Effector CD4-positive, alpha-beta T cell (primary cell): ENCODE measurements around the gene PLG. TPM values are rescaled to one million over a fixed set of nuclear protein-coding genes. Genes with fewer than 3 reads are reported as not detected.
"Not testable (repeated sequence)": the region's sequence is repeated elsewhere in the genome, so short reads cannot be mapped to it uniquely, and the experiment has no call there.

Source experiments
- DNase-seq: peaks from one replicate; pipeline ENCODE4 v3.0.0-alpha.2; 2020
- total RNA-seq: gene quantifications from one replicate; lab custom pipeline; 2026; lab: John Stamatoyannopoulos, UW

The PLG gene
- not detected for total RNA-seq

DNA sequence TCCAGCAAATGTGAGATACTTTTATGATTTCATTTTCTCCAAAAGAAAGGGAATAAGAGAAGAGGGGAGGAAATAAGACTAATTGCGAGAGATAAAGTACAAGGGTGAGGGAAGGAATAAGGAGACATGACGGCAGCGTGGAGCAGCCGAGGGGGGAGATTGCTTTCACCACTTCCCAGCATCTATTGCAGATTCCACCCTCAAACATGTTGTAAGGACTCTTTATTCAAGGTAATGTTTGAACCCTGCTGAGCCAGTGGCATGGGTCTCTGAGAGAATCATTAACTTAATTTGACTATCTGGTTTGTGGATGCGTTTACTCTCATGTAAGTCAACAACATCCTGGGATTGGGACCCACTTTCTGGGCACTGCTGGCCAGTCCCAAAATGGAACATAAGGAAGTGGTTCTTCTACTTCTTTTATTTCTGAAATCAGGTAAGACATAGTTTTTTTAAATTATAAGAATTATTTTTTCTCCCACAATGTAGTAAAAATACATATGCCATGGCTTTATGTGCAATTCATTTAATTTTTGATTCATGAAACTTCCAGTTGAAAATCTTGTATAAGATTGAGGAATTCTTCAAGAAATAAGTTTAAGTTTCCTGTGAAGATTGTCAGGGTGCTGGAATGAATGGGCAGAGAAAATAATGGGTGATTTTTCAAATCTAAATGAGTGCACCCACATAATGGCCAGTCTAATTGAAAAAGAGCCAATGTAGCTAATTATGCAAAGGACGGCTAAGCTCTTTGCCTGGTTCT, at the start of gene PLG:
Gene PLG (plus strand): TSS at position 327 of the 763 bp plus-strand sequence. CDS start 61 bp downstream, at position 388.
- DNase-seq = not testable (repeated sequence)

DNA sequence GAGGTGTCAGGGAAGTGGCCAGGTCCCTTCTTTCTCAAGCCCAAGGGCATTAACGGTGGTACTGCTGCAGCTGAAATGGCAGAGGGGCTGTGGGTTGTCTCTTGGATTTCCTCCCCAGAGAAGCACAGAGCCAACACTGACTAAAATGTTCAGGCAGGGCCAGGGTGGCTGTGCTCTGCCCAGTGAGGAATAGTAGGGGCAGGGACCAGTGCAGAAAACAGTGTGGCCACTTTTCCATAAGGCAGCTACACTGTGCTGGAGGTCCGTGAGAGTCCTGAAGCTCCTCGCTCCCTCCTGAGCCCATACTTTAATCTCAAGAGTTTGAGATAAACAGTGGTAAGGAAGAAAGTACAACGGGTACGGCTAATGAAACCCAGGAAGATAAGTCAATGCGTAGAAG, 42.5 kb upstream of the PLG start:
- no peak for DNase-seq

DNA sequence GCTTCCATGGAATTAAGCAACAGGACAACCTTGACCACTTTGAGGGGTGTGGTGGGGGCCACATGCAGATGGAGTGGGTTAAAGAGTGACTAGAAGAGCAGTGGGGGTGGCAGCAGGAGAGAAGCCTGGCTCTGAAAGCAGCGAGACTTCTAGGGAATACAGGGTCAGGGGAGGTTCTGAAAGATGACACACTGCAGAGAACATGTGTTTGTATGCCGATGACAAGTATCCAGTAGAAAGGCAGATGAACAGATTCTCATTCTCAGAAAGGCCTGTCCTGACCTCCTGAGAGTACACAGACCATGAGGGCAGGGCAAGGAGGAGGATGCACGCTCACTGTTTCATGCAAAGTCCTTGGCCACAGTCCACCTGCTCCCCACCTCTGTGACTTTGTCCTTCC, 40.8 kb upstream of the PLG start:
- DNase-seq = no peak

DNA sequence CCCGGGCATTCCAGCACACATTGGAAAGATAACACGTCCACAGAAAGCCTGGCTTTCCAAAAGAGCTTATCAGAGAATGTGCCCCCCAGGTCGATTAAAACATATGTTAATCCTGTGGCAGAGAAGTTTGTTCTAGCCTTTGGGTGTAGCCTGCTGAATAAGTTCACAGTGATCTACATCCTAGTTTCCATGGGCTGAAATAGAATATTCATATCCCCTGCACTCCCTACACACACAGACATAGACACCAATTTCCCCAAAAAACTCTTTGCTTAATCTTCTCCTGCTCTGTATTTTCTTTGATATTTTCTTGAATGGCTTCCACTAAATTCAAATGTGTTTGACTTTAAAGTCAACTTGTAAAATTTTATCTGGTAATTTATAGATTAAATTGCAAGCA, 39.6 kb upstream of the PLG start:
- DNase-seq = no peak

DNA sequence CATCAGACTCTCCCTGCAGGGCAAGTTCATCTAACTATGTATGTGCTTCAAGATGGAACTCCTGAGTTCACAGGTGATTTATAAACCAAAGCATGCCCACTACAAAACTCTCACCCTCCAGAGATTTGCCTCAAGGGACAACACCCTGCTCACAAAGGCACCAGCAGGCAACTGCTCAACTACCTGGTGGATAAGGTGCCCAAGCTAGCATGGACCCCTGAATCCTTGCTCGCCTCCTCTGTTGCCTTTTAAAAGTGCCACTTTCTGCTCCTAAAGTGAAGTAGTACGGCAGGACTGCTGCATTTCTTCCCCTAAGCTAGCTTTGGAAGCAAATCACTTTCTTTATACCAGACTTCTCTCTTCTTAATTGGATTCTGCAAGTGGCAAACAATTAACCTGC, 39.2 kb upstream of the PLG start:
- no peak for DNase-seq

DNA sequence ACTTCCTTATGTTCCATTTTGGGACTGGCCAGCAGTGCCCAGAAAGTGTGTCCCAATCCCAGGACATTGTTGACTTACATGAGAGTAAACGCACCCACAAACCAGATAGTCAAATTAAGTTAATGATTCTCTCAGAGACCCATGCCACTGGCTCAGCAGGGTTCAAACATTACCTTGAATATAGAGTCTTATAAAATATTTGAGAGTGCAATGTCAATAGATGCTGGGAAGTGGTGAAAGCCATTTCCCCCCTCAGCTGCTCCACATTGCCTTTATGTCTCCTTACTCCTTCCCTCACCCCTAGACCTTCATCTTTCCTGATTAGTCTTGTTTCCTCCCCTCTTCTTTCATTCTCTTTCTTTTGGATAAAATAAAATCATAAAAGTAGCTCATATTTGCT, 37.8 kb upstream of the PLG start, which contains the start of gene LPA:
Gene LPA (minus strand): TSS at position 78 of the 400 bp plus-strand sequence. CDS start 61 bp downstream, at position 17.
- not testable (repeated sequence) for DNase-seq

DNA sequence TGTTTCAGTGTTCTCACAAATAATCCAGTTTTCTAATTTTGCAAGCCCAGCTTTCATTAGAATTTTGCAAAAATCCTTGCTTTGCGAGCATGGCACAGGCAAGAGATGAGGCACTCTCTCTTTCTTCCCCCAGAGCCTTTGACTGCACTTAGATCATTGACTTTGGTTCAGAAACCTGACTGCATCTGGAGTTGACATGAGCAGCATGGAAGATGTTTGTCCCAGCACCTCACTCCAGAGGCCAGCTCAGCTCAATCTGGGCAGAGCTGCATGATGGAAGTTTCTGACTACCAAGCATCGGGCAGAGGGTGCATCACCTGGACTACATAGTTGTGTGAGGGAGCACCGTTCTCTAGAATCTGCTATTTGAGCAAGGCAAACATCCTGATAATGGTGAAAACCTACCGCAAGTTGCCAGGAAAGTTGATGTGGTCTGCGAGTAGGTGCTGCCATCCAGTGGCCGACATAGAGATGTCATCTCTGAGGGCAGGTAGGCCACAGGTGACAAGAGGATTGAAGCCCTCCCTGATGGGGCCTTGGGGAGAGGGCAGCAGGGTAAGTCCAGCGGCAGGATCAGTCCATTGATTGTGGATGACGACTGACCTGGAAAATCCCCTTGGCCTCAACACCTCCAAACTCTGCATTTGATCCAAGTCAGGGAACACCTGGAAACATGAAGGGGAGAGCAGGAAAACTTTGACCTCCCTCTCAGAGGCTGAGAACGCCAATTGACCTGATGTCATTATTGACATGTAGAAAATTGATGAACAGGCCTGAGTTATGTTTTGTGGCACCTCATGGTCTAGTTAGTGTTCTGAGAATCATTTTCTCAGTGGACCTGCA, 34.2 kb upstream of the PLG start:
- peak; percentile 12 for DNase-seq

DNA sequence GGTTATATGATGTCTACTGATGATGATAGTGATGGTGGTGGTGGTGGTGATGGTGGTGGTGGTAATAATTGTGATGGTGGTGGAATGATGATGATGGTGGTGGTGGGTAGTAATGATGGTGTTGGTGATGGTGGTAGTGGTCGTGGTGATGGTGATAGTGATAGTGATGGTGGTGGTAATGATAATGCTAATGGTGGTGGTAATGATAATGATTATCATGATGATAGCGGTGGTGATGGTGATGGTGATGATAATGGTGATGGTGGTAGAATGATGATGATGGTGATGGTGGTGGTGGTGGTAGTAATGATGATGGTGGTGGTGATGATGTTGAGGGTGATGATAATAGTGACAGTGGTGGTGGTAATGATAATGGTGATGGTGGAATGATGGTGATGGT, 33.5 kb upstream of the PLG start:
- no peak for DNase-seq

DNA sequence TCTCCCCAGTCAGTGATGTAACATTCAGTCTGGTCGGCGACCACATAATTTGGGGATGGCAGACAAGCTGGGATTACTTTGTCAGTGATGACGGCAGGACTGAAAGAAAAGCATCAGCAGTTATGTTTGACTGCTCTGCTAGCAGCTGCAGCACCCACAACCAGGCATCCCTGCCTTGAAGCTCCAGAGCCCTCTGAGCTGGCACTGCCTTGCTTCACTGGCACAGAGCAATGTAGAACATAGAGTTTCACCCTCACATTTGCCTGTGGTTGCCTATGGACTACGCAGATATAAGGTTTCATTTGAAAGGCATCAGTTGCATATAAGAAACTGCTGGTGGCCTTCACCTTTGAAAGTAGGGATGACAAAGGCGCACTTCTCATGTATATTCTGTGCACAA, 25.6 kb upstream of the PLG start:
- not testable (repeated sequence) for DNase-seq

DNA sequence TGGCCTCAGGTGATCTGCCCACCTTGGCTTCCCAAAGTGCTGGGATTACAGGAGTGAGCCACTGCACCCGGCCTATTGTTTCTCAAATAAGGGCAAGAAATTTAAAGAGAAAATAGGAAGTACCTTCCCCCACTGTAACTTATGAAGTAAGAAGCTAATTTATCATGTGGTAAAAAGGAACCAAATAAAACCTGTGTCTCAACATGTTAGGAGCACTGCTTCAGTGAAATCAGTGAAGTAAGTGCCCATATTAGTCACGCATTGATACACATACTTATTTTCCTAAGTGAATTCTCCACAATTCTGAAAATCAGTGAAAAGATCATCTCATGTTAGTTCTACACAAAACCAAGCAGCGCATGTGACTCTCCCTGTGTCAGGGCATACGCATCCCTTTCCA, 23.8 kb upstream of the PLG start:
- no peak for DNase-seq

DNA sequence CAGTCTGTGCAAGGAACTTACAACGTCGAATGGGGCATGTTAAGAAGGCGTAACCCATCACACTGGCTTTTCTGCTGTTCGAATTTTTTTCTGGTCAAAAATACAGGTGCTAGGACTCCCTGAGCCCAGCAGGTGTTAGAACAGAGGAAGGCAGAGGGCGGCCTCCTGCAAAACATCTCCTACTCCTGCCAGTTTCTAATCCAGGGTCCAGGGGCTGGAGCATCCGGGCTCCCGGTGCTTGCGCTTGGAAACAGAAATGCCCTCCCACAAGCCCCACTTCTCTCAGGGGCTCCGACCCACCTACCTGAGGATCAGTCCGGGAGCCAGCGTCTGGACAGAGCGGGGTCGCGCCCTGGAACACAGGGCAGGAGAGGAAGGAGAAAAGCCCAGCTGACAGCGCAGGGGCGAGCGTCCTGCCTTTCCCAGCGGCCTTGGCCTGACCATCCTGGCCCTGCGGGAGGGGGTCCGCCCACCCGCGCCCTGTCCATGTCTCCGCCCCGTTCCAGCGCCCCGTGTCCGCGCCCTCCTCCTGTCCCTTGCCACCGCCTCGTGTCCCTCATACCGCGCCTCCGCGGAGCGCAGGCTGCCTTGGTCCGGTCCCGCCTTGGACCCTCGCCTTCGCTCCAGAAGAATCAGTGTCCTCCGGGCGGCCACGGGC, 23.2 kb upstream of the PLG start:
- DNase-seq = no peak

DNA sequence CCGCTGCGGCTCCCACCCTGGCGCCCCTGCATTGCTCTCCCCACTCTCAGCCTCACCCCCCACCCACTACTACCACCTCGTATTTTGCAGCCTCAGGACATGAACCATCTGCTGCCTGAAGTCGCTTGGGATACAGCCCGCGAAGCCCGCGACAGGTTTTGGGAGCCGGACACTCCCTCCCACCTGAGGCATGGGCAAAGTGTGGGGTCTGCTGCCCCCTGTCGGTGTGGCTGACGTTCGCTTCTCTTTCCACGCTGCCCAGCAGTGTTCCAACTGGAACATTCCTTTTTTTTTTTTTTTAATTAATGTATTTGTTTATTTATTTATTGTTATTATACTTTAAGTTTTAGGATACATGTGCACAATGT, 22.7 kb upstream of the PLG start:
- DNase-seq = no peak

DNA sequence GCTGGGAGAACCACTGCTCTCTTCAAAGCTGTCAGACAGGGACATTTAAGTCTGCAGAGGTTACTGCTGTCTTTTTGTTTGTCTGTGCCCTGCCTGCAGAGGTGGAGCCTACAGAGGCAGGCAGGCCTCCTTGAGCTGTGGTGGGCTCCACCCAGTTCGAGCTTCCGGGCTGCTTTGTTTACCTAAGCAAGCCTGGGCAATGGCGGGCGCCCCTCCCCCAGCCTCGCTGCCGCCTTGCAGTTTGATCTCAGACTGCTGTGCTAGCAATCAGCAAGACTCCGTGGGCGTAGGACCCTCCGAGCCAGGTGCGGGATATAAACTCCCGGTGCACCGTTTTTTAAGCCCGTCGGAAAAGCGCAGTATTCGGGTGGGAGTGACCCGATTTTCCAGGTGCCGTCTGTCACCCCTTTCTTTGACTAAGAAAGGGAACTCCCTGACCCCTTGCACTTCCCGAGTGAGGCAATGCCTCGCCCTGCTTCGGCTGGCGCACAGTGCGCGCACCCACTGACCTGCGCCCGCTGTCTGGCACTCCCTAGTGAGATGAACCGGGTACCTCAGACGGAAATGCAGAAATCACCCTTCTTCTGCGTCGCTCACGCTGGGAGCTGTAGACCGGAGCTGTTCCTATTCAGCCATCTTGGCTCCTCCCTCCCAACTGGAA, 16.8 kb upstream of the PLG start:
- DNase-seq = not testable (repeated sequence)

DNA sequence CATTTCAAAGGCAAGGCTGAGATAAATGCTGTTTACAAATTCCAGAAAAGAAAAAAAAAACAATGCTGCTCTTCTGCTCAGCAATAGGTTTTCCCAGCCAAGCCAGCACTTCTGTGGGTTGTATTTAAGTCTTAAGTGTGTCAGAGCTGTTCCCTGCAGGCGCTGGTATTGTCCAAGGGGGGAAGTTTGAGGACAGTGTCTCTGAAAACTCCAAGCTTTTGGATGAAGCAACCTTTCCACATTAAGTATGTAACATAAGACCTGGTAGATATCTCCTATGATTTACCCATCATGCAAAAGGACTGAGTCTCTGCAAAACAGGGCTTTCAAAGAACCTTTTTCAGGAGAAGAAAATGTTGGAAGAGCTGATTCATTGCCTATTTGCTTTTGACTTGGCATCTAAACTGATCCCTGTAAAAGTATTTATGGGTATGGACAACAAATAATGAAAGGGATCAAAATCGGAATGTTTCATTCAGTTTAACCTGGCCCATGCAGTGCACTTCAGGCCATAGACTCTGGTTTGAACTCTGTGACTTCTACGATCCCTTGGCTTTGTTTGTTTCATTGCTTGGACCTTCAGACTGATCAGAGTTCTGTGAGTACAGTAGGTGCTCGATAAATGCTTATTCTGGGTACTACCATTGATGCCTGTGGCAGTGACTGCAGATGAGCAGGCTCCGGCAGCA, 16.1 kb upstream of the PLG start:
- DNase-seq = no peak

DNA sequence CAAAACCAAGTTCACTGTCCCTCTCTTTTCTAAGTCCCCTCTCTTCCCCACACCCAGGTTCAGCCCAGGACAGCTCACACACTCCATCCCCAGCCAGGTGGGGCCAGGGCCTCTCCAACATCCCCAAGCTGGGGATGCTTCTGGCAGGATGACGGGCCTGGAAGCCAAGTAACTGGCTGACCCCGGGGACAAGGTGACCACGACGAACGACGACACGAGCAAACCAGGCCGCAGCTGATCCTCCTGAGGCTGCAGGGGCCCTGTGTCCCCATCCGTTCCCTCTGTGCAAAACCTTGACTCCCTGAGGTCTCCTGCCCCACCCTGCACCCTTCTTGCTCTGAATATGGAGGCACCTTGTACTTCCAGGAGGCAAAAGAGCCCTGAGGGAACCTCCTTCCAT, 11.6 kb upstream of the PLG start:
- DNase-seq = no peak

DNA sequence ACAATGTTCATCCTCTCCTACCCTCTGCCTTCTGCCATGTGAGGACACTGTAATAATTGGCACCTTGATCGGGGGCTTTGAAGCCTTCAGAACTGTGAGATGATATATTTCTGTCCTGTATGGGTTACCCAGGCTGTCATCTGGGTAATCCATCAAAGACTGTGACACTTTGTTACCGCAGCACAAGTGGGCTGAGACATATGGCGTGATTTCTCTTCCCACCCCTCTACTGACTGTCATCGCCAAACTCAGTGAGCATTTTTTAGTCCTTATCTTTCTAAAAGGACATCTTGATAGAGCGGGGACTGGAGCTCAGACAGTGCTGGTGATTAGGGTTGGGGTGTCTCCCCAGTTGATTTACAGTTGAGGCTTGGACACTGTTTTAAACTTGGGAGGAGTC, 10.4 kb upstream of the PLG start:
- no peak for DNase-seq

DNA sequence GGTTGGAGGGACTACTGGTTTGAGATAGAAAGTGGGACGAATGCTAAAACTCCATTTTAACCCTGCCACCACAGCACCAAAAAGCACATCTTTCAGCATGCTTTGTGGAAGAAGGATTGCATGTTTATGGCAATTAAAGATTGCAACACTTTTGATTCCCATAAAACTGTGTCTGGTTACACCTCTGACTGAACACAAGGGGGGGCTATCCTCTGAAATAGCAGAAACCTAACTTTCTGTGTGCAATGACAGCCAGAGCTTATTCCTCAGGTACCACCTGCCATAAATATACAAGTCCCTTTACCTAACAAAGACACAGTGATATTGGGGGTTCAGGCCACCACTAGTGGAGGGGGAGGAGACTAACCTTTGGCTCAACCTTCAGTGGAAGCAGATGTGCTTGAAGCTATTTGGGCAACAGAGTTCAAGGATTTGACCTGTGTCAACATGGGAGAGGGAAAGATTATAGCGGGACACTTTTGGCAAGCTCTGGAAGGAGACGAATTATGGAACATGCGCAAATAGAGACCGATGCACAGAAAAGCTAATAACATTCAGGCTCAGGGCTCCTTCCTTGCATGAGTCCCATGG, 9.6 kb upstream of the PLG start:
- DNase-seq = no peak

DNA sequence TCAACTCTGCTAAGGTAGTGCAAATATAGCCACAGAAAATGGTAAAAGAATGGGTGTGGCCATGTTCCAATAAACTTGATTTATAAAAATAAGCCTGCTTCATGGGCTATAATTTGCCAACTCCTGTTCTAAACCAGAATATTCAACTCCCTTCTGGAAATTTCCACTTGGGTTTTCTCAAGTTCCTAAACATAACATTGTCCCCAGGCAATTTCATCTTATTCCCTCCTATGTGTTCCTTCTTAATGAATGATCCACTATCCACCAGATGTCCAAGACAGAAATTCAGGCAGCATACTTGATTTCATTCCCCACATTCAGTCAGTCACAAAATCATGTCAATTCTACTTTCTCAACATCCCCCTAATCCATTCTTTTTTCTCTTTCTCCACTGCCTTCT, 7.0 kb upstream of the PLG start:
- not testable (repeated sequence) for DNase-seq

DNA sequence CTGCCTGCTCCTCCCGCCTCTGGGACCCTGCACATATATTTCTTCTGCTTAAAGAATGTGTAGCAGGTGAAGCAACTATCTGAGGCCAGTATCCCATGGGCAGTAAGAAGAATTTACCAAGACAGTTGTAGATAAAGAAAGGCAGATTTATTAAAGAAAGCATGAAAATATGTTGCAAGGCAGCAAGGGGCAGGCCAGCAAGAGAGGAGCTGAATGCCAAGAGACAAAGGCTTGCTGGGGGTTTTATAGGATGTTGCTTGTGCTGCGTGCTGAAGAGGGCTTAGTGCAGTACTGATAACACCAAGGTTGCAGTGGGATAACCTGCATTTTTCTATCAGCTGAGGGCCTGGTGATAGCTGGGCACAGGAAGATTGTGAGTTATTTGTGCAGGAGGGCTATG, 6.4 kb upstream of the PLG start:
- DNase-seq = not testable (repeated sequence)

DNA sequence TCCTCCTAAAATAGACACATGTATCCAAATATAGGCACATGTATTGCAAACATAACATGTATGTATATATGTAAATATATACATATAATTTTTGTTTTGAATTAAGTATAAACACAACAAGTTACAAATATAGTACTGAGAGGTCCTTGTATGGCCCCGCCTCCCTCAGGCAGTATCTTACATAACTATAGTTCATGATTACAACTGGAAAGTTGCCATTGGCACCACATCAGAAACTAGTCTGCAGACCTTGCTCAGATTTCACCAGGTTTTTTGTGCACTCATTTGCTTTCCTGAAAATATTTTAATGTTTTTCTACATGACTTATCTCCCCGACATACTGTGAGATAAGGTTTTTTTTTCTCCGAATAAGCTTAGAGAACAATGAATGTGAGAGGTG, 5.2 kb upstream of the PLG start:
- not testable (repeated sequence) for DNase-seq

DNA sequence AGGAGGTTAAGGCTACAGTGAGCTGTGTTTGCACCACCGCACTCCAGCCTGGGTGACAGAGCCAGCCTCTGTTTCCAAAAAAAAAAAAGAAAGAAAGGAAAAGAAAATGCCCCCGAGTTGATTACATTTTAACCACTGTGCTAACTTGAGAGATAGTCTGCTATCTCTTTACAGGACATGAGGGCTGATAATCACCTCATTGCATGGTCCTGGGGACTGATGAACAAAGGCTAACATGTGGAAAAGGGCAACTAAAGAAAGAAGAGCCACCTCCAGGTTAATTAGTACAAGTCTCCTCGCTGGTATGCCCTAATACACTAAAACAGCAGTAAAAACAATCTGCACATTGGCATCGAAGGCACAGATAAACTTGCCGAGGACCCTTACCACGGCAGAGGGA, 4.2 kb upstream of the PLG start:
- DNase-seq = no peak

DNA sequence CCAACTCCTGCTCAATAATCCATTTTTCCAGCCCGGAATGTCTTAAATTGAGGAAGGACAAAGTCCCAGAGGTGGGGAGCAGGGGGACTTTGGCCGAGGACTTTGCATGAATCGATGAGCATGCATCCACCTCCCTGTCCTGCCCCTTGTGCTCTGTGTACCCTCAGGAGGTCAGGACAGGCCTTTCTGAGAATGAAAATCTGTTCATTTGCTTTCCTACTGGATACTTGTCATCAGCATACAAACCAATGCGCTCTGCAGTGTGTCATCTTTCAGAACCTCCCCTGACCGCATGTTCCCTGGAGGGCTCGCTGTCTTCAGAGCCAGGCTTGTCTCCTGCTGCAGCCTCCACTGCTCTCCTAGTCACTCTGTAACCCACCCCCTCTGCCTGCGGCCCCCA, 2.6 kb downstream of the PLG start:
- not testable (repeated sequence) for DNase-seq
